Islet of Langerhans (tissue), 1 donor: ENCODE results near the gene RNASE12.
"Not testable (repeated sequence)": the region's sequence is repeated elsewhere in the genome, so short reads cannot be mapped to it uniquely, and the experiment has no call there.

Experiments
- FAIRE-seq: peaks from one replicate; lab custom pipeline; 2011; peaks lifted over from hg19 to GRCh38; lab: Jason Lieb, UNC

Gene RNASE12, protein sequence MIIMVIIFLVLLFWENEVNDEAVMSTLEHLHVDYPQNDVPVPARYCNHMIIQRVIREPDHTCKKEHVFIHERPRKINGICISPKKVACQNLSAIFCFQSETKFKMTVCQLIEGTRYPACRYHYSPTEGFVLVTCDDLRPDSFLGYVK

DNA sequence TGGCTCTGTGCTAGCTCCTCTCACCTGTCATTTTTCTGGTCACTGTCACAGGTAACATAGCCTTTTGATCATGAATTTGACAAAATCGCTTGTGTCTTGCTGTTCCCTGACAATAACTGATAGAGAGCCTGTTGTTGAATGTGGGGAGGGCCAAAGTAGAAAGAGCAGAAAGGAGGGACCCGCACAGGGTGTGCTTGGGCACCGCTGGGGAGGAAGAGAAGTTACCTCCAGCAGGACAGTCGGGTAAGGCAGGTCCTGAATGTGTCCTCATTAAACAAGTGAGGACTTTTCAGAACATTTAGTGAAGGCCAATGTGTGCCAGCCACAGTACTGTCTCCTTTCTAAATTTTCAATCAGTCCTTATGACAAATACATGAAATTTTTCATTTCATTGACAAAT, at the start of gene RNASE12:
Gene RNASE12, minus strand, starts transcription at position 142 of the 400 bp plus-strand sequence. CDS start 653 bp downstream, outside the sequence.
- FAIRE-seq: no peak

DNA sequence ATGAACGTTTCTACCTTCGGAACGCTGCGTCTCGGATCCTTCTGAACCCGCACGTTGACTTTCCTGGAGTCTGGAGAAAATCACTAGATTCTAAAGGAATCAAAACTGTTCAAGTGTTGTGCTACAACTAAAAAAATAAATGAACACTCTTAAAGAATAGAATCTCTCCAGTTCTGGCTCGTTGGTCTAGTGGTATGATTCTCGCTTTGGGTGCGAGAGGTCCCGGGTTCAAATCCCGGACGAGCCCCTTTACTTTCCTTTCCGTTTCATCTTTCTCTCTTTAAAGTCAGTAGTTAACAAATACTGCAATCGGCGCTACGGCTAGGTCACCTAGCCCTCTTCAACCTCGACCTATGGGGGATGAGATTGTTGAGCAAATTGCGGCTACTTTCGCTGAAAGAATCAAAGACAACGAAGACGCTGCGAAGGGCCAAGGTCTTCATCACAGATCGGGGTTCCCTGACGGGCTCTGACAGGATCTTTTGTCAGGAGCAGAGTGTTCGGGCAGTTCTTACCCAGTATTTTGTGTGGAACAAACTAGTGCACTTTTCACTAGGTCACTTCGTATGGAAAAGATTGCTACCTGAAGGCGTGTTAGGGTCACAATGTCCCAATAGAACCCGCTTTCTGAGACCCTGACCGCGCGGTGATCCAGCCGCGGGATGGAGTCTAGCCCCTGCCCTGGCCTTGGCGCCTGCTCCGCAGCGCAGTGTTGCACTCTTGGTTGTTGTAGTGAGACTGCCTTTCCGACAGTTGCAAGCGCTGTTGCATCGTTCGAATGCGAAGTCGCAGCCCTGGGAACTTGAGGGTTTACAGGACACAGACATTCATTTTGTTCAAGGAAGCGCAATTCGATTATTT, 41.9 kb upstream of the RNASE12 start:
- no peak for FAIRE-seq

DNA sequence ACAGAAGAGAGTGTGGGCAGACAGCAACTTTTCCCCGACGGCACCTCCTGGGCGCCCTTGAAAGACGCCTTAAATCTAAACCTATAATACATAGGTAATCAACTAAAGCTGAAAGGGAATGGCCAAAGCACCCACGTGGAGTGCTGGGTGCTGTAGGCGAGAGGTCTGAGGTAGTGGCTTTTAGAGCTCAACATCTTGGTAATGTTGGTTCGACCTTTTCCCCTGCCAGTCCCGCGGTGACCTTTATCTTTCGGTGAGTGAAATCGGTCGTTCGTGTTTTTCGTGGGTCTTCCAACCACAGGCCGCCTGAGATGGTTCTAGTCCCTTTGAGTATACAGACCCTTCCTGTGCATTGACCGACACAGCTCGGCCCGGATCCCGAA, 41.3 kb upstream of the RNASE12 start:
- no peak for FAIRE-seq

DNA sequence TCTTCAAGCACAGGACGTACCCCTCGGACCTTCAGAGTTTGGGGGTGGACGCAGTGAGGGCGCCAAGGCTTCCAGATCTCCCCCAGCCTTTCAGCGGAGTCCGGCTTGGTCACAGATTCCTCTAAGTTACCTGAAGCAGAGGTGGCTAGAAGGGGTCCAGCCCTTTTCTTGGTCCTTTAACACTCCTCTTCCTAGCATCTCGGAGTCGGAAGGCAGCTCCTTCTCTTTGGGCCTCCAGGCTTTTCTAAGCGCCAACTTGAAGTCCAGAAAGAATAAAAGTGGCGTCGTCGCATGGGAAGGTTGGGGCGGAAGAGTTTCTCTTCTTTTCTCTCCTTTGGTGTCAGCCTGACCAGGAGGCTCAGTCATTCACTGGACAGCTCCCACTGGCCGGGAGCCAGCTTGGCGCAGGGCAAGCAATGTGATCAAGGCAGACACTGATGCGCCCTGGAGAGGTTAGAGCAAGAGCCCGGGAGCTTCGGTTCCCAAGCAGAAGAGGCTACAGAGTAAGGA, 40.8 kb upstream of the RNASE12 start:
- no peak for FAIRE-seq

DNA sequence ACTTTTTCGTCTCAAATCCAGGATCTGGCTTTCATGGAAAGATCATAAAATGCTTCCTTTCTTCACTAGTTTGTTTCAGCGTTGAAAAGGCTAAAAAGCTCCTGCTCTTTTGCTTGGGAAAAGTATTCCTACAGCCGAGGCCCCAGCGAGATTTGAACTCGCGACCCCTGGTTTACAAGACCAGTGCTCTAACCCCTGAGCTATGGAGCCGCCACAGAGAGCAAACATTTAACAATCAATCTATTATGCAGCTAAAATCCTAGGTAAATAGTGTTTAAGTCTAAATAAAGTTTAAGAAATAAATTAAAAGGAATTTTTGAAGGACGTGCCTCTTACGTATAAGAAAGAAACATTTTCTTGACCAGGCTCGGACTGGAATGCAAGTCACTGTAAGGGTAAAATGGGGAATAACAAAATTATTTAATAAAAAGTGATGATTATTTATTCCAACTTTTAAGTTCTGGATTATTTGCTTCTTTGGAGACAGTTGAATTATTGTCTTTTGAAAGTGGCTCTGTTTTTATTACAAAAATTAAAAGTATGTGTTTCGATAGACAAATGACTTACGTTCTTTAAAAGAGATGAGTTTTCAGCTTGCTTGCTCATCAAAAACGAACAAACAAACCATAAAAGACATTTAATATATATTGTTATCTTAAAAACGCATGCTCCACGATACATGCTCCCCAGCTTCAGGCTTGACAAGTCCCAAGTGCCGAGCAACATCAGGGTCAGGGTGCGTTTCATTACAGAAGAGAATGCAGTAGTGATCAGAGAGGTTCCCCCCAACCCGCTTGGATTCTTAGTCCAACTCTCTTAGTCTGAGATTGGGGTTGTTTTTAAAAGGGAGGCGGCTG, 40.1 kb upstream of the RNASE12 start:
- no peak for FAIRE-seq

DNA sequence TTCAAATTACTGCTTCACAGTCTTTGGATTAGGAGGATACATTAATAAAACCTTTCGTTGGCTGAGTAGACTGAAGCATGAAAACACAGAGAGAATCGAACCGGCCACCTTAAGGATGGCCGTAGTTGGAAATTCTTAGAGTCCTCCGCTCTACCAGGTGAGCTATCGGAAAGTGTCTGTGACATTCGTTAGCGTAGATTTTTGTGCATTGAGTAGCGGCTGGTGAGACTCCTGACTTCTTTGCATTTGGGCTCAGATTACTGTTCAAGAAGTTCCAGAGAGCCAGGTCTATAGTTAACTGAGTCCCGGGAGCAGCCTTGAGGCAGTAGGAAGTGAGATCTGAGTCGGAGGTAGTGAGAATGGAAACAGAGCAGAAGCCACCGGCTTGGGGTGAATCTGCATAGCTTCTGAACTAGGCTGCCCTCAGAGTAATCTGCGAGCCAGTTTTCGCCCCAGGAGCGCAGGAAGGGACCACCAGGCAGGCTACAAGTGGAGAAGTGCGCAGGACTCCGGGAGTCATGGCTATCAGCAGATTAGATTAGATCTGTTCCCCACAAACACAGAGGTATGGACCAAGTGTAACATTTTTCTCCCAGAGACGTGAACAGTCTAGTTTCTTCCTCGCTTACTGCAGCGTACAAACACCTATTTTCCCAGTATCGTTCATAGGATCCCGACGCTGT, 39.3 kb upstream of the RNASE12 start:
- FAIRE-seq: no peak

DNA sequence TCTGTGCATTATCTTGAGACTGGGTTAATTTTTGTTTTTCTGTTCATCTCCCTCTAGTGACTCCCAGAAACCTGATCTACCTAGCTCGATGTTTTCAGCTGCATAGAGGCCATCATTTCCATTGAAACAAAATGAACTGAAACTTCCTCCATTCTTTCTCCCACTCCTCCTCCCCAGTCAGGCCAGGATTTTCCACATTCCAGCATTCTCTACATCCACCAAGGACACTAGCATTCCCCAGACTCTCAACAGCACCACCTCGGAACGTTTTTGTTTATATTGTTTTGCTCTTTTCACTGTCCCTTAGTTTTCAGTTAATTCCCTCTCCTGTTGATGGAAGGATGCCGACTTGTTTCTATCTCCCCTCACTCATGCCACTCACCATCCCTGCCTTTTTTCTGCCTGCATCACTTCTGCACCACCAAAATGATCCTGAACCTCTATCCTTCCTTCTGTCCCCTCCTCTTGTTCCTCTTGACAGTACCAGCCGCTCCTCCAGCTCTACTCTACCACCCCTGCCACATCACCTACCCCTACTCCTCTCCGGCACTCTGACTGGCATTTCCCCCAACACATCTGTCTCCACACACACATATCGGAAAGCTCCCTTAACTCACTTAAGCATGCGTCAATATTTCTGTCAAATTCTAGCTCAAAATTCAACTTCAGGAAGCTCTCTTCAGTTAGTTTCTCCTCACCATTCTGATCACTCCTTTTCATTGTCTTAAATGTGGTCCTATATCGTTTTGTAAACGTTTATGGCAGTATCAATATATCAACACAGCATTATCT, 37.1 kb upstream of the RNASE12 start:
- FAIRE-seq: no peak

DNA sequence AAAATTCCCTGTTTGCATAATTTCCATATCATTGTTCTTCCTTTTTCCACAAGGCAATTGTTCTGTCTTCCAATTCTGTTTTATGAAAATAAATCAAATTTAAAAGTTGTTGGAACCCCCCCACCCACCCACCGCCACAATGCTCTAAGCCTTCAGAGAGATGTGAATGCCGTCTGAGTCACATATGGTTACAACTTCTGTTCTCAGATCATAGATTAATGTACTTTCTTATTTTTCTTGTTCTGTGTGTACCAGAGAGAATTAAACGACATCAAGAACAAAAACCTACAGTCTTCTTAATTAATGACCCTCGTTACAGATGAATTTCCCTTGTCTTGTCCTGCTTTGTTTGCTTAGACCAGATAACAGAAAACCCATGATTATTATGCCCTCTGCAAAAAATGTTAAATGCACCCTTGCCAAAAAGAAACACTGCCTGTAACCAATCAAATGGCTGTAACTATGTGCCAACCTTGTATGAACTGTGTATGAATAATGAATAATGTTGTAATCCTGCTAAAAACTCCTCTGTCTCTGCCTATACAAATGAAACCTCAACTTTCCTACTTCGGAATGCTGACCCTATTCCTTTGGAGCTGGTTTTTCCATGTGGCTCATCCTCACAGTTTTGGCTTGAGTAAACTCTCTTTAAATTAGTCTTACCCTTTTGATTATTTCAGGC, 36.3 kb upstream of the RNASE12 start:
- FAIRE-seq: no peak

DNA sequence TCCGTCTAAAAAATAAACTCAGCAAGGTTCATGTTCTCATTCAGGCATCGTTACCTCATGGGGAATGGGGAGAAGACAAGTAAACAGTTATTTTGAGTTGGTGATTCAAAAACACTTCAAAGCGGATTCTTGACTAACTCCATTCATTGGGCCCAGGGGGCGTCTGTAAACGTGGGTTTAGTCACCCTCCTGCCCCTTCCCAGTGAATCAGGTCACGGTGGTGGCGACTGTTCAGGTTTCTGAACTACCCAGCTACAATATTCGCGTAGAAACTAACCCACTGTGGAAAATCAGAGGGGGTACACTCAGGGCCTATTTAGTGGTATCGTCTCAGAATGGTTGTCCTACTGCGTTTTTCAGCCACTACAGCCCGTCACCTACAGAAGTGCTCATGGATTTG, 35.1 kb upstream of the RNASE12 start:
- no peak for FAIRE-seq

DNA sequence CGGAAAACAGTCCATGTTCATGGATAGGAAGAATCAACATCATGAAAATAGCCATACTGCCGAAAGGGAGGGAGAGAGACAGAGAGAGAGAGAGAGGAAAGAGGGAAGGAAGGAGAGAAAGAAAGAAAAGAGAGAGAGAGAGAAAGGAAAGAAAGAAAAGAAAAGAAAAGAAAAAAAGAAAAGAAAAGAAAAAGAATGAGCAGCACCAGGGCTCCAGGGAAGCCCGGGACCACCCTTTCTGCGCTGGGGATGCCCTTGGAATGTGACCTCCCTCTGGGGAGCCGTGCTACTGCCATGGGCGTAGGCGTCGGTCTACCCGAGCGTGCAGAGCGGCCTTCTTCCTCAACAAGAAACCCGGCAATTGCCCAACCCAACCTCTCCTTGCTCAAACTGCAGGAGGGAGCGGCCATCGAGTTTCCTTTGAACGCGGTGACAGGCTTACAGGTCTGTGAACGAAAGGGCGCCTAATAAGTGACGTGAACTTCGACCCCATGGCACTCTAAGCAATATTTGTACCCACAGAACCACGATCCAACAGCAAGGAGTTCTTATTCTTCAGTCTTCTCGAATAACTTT, 33.4 kb upstream of the RNASE12 start:
- no peak for FAIRE-seq

DNA sequence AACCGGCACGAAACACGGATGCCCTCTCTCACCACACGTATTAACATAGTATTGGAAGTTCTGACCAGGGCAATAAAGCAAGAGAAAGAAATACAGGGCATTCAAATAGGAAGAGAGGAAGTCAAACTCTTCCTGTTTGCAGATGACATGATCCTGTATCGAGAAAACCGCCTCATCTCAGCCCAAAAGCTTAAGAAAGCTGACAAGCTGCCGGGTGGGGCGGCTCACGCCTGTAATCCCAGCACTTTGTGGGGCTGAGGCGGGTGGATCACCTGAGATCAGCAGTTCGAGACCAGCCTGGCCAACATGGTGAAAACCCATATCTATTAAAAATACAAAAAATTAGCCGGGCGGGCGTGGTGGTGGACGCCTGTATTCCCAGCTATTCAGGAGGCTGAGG, 32.6 kb upstream of the RNASE12 start:
- FAIRE-seq: no peak

DNA sequence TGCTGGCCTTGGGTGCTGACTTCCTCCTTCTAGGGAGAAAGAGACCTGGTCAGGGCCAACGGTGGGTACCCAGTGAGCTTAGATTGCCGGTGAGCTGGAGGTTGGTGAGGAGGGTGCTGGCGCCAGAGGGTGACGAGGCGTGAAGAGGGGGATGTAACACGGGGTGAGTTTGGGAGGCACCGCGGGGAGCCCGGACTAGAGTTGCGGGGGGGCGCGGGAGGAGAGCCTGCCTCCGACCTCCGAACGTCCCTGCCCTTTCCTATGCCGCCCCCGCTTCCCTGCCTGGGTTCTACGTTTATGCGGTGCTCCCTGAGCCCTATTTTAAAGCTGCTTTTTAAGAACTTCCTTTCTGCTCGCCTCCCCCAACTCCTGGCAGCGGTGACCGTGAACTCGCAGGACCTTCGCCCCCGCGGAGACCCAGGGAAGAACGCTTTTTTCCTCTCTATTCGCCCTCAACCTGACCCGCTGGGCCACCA, 31.7 kb upstream of the RNASE12 start:
- FAIRE-seq: no peak

DNA sequence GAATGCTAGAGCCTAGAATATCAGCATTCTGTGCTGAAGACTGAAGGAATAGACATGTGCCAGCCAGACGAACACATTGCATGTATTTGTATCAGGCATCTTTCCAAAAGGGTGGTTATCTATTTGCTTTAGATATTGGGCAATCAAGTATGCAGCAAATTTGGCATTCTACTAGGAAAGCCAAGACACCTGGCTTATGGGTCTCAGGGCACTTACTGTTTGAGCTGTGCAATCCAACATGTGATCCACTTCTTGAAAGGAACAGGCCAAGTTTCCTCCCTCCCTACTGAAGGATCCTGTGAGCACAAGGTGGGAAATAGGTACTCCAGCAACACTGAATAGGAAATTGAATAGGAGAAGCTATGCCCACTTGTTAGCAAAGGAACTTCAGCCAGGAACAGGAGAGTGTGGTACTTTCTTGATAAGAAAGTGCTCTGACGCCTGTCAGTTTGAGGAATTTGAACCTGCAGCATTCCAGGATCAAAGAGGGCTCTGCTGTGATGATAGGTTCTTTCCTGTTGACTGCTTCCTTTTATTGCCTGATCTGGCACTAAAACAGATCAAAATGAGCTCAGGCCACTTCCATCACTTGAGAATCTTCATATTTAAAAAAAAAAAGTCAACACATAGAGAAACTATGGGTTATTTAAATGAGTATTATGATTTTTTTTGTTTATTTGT, 29.8 kb upstream of the RNASE12 start:
- no peak for FAIRE-seq

DNA sequence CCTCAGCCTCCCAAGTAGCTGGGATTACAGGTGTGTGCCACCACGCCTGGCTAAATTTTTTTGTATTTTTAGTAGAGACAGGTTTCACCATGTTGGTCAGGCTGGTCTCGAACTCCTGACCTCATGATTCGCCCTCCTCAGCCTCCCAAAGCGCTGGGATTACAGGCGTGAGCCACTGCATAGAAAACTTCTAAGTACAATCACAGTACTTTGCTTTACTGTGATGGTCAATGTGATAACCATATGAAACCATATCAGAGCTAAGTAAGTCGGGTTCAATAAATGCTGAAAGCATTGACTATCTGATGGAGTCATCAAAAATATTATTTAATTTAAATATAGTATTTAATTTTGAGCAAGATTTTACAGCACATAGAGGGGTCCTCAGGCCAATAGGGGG, 28.5 kb upstream of the RNASE12 start:
- FAIRE-seq: not testable (repeated sequence)

DNA sequence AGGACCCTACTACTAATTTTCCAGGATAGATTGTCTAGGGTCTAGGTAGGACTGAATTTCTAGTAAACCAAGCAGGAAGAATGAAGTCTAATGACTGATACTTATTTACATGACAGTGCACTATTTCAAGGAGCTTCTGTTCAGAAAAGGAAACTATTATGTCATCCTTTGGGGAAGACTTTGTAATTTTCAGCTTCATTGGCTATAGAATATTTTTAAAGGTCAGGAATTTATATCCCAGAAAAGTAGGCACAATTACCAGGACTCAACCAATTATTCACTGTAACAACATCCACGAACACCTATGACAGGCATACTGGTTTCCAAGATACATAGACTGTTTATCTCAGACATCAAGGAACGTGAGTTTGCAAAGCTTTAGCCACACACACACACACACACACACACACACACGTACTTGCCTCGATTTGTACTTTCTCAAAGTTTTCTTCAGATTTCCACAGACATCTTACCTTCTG, 27.1 kb upstream of the RNASE12 start:
- no peak for FAIRE-seq

DNA sequence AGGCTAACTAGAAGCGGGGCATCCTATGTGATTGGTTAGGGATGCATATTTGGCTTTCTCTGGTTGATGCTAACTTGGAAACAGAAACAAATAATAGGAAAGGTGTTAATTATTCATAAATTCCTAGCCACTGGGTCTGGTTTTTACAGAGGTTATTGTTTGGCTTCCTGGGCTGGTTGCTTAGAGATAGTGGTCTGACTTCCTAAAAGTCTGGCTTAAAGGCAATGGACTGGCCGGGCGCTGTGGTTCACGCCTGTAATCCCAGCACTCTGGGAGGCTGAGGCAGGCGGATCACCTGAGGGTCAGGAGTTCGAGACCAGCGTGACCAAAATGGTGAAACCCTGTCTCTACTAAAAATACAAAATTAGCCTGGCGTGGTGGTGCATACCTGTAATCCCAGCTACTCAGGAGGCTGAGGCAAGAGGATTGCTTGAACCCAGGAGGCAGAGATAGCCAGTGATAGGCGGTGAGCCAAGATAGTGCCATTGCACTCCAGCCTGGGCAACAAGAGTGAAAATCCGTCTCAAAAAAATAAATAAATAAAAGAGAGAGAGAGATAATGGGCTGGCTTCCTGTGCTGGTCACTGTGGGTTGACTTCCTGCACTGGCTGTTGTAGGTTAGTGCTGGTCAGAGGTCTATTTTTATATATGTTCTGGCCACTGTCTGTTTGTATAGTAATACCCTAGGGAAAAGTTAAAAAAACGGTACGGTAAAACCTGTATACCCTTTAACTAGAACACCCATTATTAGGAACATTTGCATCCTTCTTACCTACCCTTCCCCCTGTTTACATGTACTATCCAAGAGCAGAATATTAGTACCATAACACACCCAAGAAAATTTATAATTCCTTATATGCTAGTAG, 26.2 kb upstream of the RNASE12 start:
- no peak for FAIRE-seq

DNA sequence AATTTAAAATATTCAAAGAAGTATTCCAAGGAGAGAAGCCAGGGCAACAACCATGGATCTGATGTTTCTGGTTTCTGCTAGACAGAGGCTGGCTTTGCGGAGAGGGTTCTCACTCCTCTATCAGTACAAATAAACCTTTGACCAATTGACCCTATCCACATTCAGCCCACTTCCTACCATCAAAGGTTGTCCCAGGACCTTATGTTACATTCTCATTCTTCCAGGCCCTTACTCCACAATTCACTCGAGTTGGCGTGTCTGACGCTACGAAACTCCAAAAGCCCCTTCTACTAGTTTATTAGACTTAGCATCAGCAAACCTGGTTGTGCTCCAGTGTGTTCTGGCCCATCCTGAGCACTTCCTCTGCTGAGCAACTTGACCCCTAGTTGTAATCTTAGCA, 24.8 kb upstream of the RNASE12 start:
- no peak for FAIRE-seq

DNA sequence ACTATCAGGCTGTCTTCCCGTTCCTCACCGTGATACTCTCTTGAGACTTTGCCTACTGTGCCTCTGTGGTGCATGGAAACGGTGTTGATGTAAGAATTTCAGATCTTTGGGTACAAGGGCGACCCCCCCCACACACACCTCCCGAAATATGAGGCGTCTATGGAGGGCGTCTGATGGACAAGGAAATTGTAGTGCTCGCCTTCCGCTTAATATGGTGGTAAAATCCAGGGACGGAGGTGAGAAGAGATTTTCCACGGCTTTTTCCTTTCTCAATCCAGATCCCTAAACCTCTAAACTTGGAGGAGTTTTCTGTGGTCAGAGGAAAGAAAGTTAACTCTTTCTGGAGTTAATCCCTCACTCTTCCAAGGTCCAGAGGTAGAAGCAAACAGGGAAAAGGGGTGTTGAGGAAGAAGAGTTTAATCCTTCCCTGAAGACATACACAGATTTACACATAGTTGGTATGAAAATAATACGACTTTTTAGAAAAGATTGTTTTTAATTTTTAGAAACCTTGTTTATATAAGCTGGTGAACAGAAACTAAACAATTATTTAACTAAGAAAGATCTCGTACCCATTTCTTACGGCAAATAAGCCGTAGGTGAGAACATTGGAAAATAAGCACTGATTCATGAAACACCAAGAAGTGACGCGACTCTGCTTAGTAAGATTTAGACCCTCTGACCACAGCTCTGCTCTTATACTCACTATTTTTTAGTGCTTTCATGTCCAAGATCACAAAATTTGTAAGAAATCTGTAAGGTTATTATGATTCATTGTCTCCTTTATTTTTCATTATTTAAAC, 23.1 kb upstream of the RNASE12 start:
- FAIRE-seq: no peak
